ENCODE measurements around the gene TBC1D16.

TBC1D16 gene

DNA sequence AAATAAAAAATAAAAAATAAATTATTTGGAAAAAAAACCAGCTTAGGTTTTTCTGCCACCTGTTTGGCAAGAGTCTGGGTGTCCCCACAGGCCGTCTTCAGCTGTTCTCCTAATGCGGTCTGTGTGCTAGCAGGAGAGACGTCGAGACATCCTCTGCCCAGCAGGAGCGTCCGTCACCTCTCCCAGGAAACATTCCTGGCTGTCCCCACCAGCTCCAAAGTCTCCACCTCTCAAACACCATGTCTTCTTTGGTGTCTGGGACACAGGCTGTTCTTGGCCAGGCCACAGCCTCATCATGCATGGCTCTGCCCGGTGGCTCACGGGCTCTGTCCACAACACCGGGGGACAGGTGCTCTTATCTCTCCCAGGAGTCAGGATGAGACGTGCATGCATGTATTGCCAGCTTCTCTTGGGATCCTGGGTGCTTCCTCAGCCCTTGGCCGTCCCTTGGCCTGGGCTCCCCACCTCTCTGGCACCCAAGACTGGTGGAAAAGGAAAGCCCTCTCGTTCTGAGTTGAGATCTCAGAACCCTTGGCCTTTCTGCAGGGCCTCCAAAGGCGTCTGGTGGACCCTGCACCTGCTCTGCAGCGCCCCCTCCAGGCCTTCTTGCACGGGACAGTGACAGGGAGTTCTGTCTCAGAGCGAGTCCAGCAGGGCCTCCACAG is 111.6 kb downstream of the TBC1D16 start:
- no peak for DNase-seq

DNA sequence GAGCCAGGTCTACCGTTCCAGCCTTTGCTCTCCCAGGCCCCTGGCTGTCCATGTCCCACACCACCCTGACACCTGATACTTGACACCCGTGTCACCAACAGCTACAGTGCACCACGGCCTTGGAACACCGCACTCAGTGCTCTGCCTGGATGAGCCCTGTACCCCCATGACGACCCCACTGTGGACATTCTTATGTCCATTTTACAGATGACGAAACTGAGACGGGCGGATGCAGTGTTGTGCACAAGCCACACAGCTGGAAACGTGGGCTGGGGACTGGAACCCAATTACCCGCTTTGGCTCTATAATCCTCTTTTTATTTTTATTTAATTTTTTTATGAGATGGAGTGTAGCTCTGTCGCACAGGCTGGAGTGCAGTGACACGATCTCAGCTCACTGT is 112.9 kb downstream of the TBC1D16 start:
- no peak for DNase-seq

DNA sequence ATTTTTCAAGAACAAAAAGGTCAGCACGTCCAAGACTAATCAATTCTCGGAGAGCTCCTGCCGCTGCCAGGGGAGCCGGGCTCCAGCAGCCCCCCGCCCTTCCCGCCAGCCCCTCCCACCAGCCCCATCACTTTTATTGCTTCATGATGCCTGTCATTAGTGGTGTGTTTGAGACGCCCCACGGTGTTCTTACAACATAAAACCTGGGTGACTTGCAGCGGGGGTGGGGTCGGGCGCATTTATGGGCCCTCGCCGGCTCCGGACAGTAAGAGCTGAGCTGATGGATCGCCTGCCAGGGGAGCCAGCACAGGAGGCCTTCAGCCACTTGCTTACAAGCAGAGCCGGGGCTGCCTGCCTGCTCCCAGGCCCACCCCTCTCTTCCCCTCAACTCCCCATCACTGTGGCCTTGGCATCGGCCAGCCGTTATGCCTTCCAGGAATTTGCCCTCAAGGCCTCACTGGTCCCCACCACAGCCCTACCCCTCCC is 113.5 kb downstream of the TBC1D16 start:
- DNase-seq: no peak

DNA sequence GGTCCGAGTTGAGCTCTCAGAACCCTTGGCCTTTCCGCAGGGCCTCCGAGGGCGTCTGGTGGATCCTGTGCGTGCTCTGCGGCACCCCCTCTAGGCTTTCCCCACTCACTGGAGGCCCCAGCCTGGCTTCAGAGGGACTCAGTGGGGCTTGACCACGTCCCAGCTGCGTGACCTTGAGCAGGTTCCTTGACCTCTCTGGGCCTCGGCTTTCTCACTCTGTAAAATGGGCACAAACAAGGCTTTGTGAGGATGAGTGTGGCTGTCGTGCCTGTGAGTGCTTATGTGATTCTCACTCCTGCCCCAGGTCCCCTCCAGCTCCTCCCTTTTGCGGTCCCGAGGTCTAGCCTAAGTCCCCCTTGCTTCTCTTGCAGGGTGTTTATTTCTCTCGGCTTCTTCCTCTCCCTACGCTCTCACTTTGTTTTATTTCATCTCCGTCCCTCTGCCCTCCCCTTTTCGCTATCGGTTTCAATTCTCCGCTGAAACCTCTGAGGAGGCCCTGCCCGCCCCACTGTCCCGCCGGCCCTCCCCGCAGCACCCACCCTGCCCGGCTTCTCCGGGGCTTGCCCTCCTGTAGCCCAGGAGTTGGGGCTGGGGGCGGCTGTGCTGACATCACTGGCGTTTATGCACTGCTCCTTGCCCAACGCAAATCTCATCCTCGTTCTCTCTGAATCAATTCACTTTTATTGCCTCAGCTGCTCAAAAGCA is 114.1 kb downstream of the TBC1D16 start:
- DNase-seq: no peak

DNA sequence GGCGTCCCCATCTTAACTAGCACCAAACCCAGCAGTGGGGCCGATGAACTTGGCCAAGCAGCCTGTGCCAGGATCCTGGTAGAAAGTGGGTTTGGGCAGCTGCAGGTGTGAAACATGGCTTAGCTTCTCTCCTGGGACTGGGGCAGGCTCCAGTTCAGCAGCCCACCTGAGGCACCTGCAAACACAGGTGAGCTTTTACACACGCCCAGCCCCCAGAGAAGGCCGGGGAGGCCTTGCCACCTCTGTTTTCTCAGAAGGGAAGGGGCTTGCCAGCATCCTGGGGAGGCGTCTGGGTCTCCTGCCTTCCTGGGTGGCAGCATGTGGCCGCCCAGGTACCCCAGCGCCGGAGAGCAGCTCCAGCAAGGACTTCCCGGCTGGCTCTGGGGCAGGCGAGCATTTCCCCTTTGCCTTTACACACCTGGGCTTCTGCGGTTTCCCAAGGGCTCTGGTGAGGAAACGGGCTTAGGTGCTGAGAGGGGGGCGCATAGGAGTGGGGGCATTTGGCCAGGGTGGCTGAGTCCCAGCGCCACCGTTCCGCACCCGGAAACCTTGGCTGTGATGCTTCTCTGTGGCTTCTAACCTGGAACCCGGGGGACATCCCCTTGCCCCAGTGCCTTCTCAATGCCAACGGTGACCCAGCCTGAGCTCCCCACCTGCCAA is 114.8 kb downstream of the TBC1D16 start:
- no peak for DNase-seq

DNA sequence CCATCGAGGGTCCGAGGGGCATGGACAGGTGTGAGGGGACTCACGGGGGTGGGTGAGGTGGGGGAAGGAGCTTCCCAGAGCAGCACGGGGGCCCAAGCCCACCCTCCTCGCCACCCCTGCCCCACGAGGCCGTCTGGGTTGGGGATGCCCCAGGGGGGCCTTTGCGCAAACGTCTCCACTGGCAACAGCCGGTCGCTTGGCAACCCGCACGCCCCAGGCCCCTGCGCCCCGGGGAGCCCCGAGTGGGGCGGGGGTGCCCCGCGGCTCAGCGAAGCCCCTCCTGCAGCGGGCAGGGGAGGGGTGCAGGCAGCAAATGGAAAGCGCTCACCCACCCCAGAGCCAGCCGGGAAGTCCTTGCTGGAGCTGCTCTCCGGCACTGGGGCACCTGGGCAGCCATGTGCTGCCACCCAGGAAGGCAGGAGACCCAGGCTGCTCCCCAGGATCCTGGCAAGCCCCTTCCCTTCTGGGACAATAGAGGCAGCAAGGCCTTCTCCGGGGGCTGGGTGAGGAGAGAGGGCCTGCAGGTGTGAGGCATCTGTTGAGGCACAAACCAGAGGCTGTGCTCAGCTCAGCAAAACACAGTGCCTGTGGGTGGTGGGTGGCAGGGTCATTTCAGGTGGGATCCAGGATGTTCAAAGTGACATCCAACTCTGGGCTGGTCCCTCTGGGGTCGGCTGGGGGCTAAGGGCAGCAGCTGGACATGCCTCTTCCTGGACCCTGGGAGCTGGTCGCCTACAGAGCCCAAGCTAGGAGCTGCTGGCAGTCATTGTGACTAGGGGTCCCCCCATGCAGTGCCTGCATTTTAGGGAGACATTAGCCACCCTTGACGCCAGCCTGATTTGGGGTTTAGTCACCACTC is 115.6 kb downstream of the TBC1D16 start:
- no peak for DNase-seq

DNA sequence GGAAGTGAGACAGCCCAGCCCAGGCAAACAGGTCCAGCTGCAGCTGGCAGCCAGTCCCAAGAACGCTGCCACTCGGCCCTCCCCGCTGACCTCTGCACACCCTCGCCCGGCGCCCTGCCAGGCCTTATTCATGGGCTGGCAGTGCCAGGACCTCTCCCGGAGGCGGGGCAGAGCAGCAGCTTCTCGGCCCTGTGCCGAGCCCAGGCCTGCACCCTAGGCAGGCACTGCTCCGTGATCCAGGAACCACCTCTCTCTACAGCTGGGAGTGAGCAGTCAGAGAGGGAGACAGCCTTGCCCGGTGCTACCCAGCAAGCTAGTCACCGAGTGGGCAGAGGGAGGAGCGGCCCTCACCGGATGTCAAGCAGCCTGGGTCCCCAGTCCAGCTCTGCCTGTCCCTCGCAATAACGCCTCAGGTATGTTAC is 116.5 kb downstream of the TBC1D16 start:
- DNase-seq: peak; percentile 57

DNA sequence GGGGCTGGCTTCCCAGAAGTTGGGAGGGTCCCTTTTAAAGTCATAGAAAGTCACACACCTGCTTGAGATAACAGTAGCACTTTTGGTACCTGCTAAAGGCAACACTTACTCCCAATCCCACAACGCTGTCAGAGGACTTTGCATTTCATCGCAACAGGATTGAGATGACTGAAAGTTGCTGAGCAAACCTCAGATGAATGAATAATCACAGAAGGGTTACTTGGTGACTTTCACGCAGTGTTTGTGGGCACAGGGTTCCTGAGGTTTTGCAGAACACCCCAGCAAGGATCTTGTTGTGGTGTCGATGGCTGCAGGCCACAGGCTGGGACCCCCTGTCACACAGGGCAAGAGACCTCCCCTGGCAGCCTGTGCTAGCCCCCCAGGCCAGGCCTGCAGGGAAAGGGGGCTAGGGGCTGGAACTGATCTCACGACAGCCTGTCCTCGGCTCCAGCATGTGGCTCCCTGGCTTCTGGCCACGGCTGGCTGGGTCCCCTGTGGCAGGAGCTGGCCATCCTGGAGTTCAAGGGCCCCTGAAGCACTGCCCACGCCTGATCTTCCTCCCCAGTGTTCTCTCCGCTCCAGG is 117.0 kb downstream of the TBC1D16 start:
- no peak for DNase-seq

DNA sequence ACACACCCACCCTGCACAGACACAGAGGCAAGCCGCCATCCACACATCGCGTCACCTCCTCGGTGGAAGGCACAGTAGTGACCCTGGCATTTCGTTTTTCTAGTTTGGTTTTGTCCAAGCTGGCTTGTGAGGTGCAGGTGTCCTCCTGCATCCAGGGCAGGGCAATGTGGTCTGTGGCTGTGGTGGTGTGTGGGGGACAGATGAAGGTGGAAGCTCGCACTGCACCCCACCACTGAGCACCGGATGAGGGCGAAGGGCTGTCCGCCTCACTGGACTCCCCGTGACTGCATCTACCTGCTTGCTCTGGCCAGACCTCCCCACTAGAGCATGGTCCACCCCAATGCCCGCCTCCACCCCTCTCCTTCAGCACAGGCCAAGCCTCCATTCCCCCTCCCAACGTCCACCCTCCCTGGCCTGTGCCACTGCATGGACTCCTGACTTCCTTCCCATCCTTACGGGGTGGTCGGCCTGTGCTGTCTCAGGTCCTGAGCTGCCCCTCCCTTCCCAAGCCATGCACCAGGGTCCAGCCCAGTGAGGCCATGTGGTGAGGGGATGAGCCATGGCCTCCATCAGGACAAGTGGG is 117.7 kb downstream of the TBC1D16 start:
- no peak for DNase-seq

DNA sequence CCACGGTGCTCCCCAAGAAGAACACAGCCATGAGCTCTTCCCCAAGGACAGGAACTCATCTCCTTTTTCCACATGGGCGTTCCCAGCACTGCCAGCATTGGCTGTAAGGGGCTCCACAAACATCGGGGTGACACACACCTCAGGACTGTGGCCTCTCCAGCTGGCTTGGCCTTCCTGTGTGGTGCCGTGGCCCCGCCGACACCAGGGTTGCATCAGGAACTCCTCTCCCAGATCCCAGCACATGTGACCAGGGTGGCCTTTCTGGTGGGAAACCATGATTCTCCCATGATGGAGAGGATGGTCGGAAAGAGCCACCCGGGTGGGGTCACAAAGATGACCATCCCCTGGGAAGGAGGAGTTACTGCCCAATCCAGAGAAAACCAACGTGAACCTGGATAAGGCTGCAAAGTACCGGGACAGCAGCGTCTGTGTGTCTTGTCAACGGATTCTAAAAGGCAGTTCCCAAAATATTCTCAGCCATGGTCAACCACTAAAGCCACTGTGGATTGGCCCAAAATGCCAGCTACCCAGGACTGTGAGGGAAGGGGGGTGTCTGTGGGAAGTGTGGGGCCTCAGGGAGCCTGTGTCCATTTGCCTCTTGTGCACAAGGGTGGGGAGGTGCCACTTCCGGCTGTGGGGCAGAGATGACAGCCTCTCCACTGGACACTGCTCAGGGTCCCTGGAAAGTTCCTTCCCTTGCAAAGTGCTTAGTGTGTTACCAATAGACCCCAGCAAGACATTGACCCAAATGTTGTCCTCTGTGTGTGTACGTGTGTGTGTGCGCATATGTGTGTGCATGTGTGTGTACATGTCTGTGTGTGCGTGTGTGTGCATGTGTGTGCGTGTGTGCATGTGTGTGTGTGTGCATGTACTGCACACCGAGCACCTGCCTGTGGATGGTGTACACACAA is 118.4 kb downstream of the TBC1D16 start:
- DNase-seq: no peak

DNA sequence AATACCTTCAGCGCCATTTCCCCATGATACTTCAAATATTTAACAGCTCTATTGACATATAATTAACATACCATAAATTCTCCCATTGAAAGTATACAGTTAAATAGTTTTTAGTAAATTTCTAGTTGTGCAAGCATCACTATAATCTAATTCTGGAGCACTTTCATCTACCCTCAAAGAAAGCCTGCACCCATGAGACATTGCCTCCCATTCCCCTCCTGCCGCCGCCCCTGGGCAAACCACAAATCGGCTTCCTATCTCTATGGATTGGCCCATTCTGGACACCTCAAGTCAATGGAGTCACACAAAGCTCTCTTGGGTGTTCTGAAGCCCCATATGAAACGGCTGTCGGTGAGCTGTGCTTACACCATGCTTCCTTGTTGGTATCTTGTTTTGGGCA is 119.2 kb downstream of the TBC1D16 start:
- DNase-seq: no peak

DNA sequence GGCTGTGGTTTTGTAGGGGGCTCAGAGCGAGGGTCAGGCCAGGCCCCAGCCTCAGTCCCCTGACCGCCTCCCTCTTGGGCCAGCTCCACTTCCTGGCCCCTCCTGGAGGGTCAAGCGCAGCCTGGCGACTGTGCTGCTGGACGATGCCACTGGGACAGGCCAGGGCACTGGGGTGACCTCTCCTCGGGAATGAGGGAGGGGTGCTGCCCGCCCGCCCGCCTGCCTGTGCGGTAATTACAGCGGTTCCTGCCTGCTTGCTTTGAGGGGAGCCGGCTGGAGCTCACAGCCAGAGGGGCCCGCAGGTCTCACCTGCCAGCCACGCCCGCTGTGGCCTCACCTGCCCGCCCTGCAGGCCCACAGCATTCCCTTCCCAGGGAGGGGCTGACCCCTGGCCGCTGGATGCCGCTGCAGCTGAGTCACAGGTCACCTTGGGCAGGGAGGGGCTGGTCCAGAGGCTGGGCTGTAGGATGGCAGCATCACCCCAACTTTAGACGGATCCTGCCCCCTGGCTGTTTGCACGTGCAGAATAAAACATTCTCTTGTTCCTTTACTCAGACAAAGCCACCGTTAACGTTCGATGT is 119.7 kb downstream of the TBC1D16 start:
- no peak for DNase-seq

DNA sequence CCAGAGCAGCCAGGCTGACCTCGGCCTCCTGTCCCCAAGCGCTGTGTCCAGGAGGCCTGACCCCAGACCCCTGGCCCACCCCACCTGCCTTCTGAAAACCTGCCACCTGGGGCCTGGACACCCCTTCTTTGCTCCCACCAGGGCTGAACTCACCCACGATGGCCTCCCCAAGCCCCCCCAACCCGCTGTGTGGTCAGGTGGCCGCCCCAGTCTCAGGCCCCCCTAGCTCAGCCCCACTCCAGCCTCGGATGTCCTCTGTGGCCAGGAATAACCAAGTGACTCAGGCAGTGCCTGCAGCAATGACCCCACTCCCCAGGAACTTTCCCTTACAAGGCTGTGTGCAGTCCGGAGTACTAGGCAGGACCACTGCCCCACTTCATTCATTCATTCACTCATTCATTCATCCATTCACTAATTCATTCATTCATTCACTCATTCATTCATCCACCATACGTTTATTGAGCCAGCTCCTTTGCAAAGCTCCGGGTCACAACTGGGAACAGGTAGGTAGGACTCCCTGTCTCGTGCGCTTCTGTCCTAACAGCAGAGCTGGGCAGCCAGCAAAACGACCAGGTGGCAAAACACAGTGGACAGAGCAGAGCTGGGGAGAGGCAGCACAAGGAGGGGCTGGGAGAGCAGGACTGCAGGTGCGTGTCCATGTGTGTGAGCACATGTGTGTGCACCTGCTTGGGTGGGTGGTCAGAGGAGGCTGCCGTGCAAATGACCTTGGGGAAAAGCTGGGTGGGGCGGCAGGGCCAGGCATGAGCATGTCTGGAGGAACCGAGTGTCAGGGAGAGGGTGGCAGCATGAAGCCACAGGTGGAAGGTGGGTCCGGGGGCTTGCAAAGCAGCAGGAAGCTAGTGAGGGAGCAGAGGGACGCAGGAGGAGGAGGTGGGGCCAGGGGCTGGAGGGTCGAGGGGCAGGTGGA is 120.6 kb downstream of the TBC1D16 start:
- DNase-seq: no peak

DNA sequence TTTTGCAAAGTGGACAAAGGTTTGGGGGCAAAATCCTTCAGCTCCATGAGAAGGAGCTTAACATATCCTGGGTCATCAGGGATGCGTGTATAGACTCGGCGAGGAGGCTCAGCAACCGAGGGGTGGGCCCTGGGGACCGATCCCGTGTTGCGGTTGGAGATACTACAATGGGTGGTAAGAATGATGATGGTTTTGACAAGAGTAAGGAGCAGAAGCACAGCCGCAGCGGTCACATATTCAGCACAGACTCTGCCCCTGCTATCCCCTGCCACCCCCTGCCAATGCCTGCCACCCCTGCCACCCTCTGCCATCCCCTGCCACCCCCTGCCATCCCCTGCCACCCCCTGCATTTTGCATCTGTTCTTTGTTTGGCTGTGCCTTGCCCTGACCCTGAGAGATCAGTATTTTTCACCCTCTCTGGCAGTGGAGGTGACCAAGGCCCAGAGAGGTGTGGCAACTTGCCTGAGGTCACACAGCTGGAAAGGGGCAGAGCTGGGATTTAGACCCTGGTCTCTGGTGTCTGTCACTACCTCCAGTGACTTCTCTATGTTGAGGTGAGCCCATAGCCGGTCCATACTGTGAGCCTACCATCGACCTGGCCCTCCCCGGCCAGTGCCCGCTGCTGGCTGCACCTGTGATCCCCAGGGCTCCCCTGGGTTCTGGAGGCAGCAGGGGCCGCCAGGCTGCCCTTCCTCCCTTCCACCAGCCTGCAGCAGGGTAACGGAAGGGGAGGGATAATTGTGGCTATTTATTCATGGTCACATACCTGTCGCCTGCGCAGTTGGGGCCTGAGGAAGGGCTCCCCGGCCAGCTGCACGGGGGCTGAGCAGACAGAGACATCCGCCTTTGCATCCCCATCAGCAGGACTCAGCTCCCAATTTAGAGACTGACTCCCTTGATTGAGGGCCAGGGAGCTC is 121.5 kb downstream of the TBC1D16 start:
- DNase-seq: no peak

DNA sequence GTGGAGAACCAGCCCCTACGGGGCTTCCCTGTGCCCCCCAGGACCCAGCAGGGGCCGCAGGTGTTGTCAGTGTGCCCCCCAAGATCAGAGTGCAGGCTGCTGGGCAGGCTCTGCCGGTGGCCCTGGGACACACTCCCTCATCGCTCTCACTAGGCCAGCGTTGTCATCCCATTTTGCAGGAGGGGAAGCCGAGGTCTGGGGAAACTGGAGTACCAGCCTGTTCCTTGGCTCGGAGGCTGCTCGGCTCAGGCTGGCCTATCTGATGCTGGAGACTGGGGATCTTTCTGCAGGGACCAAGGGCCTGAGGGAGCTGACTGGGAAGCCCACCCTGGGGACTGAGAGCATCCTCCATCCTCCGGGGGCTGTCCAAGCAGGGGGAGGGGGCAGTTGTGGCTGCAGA is 122.2 kb downstream of the TBC1D16 start:
- DNase-seq: no peak

DNA sequence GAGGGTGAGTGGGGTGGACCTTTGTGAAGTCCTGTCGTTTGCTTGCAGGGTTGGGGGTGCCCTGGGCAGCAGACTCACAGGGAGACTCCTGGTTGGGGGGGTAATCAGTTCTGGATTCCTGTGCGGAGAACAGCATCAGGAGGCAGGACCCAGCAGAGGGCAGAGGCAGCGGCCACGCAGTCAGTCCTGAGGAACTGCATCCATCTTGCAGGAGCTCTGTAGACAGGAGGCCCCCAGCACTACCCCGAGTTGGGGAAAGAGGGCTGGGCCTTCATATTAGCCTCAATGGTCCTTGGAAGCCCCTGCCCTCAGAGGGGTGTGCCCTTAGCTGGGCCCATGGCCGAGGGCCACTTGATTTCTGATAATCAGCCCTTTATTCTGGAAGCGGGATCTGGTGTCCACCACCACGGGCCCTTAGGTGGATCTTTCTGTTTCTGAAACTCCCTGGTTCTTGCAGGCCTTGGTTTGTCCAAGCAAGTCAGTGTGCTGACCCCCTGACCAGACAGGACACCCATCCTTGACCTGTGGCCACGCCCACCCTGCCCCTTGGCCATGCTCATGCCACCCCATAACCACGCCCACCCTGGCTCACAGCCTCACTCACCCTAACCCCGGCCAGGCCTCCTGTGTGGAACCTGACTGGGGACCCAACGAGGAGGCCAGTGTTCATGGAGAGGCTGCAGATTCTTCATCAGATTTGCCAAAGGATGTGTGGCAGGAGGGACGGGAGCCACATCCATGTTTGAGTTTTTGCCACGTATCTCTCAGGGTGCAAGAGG is 122.9 kb downstream of the TBC1D16 start:
- no peak for DNase-seq

All from NCI-H1092 (cell line).